IPS-18c (cell line): ENCODE results near the gene RAB11FIP3.
"Not testable (repeated sequence)": the region's sequence is repeated elsewhere in the genome, so short reads cannot be mapped to it uniquely, and the experiment has no call there.

Experiments used
- H3K4me3 ChIP-seq: 2 replicates; pipeline ENCODE4 v1.7.0; 2013; ENCODE audit warnings: low read depth, mild to moderate bottlenecking, low read length, moderate library complexity; ENCODE audit not compliant: insufficient read depth
- H3K9me3 ChIP-seq: one replicate; pipeline ENCODE4 v1.6.1; 2013; ENCODE audit warnings: mild to moderate bottlenecking, low read length, moderate library complexity; ENCODE audit not compliant: control insufficient read depth, insufficient read depth

Gene RAB11FIP3

DNA sequence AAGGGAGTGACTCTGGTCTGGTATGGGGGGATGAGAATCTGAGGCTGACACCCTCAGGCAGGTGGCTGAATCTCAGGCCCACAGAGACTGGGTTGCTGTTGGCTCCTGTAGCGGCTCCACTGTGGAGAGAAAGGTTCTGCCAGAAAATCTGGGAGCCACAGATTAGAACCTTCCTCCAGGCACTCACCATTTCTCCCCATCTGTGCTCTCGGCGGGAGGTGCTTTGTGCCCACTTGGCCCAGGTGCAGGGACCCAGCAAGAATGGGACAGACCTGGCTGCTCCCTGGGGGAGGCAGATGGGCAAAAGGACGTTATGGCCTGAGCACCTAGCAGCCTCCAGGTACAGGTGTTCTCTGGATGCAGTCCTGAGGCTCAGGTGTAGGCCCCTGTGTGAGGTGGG is 20.1 kb downstream of the RAB11FIP3 start:
- Histone ChIP-seq H3K4me3 (no peak overlapping the region), H3K9me3 (no peaks in the 10 kb centered on the region)

DNA sequence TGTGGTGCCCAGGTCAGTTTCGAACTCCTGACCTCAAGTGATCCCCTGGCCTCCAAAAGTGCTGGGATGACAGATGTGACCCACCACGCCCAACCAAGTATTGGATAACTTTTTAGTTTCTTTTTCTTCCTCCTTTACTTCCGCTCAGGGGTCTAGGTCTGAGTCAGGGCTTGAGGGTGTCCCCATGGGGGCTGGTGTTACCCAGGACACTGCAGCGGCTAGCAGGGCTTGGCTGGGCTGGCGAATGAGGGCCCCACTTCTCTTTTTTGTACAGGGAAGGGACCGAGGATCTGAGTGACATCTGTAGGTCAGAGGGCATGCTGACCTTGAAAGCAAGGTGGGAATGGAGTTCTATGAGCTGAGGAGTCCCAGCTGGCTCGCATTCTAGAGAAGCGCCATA is 24.9 kb downstream of the RAB11FIP3 start:
- Histone ChIP-seq H3K4me3 (no peak overlapping the region), H3K9me3 (no peaks in the 10 kb centered on the region)

GRCh38 chr16:450785-451512 is 25.5 kb downstream of the RAB11FIP3 start:
- Histone ChIP-seq H3K9me3 (no peaks in the 10 kb centered on the region), H3K4me3 (no peak overlapping the region)

DNA sequence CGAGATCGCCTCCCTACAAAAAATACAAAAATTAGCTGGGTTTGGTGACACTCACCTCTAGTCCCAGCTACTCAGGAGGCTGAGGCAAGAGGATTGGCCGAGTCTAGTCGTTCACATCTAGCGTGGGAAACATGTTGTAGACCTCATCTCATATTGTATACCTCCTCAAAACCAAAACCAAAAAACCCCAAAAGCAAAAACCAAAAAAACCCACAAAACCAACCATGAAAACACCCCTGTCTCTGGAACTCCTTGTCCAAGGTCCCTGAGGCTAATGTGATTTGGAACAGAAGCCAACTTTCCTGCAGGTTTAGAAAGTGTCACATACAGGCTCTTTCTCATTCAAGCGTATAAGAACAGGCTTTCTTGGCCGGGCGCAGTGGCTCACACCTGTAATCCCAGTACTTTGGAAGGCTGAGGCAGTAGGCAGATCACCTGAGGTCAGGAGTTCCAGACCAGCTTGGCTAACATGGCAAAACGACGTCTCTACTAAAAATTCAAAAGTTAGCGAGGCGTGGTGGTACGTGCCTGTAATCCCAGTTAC is 29.0 kb downstream of the RAB11FIP3 start:
- Histone ChIP-seq H3K9me3 (no peaks in the 10 kb centered on the region), H3K4me3 (no peak overlapping the region)

GRCh38 chr16:455453-455852 is 30.0 kb downstream of the RAB11FIP3 start:
- no peak overlapping the region for H3K4me3 ChIP-seq
- no peaks in the 10 kb centered on the region for H3K9me3 ChIP-seq

DNA sequence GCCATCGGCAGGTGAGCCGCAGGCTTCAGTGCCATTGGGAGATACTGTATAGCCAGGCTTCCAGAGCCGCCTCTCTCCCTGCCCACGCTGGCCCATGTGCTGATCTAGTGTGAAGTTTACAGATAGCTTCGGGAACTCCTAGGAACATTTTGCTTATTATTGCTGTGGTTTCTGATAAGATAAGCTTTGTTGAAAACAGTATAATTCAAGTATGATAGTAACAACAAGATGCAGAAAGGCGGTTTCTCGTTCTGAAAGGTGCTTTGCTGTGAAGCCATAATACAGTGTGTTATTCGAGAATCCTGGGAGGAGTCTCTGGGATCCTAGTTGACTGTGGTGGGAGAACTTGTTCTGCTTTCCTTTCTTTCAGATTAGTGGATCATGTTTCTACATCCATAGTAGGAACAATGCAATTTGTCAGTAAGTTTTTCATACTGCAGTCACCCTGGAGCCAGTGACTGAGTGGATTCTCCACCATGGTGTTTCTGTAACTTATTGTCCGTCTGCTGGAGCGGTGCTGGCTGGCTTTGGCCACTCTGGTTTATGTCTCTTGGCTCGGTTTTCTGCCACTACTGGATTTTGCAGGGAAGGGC is 31.5 kb downstream of the RAB11FIP3 start:
- Histone ChIP-seq H3K4me3 (no peak overlapping the region), H3K9me3 (peaks cover 2% of the 10 kb centered on the region)

GRCh38 chr16:457732-458400 is 32.4 kb downstream of the RAB11FIP3 start:
- H3K9me3 ChIP-seq = peaks cover 2% of the 10 kb centered on the region
- H3K4me3 ChIP-seq = no peak overlapping the region

DNA sequence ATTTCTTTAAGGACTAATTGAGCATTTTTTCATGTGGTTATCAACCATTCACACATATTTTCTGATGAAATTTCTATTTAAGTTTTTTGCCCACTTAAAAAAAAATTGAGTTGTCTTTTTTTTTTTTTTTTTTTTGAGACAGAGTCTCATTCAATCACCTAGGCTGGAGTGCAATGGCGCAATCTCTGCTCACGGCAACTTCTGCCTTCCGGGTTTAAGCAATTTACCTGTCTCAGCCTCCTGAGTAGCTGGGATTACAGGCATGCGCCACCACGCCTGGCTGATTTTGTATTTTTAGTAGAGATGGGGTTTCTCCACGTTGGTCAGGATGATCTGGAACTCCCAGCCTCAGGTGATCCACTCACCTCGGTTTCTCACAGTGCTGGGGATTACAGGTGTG is 34.3 kb downstream of the RAB11FIP3 start:
- H3K9me3 ChIP-seq = peaks cover 2% of the 10 kb centered on the region

GRCh38 chr16:460787-461186 is 35.3 kb downstream of the RAB11FIP3 start:
- peaks cover 2% of the 10 kb centered on the region for H3K9me3 ChIP-seq
- H3K4me3 ChIP-seq = no peak overlapping the region

More for the DNA sequence above, 34.3 kb downstream of the RAB11FIP3 start:
- H3K4me3 ChIP-seq = no peak overlapping the region

GRCh38 chr16:463071-463470 is 37.6 kb downstream of the RAB11FIP3 start:
- Histone ChIP-seq H3K4me3 (no peak overlapping the region), H3K9me3 (peaks cover 2% of the 10 kb centered on the region)

- Histone ChIP-seq H3K9me3 (no peaks in the 10 kb centered on the region), H3K4me3 (no peak overlapping the region)
Observed at GRCh38 chr16:466651-467050, 41.2 kb downstream of the RAB11FIP3 start.

DNA sequence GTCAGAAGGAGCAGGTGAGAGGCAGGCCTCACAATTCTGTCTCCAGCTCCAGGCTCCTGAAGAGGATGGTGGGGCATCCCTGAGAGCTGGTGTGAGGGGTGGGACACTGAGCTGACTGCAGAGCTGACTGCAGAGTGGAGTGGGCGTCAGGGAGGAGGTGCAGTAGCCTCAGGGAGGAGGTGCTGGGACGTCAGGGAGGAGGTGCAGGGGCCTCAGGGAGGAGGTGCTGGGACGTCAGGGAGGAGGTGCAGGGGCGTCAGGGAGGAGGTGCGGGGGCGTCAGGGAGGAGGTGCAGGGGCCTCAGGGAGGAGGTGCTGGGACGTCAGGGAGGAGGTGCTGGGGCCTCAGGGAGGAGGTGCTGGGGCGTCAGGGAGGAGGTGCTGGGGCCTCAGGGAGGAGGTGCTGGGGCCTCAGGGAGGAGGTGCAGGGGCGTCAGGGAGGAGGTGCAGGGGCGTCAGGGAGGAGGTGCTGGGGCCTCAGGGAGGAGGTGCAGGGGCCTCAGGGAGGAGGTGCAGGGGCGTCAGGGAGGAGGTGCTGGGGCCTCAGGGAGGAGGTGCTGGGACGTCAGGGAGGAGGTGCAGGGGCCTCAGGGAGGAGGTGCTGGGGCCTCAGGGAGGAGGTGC is 41.9 kb downstream of the RAB11FIP3 start:
- H3K4me3 ChIP-seq, H3K9me3 ChIP-seq: not testable (repeated sequence)

DNA sequence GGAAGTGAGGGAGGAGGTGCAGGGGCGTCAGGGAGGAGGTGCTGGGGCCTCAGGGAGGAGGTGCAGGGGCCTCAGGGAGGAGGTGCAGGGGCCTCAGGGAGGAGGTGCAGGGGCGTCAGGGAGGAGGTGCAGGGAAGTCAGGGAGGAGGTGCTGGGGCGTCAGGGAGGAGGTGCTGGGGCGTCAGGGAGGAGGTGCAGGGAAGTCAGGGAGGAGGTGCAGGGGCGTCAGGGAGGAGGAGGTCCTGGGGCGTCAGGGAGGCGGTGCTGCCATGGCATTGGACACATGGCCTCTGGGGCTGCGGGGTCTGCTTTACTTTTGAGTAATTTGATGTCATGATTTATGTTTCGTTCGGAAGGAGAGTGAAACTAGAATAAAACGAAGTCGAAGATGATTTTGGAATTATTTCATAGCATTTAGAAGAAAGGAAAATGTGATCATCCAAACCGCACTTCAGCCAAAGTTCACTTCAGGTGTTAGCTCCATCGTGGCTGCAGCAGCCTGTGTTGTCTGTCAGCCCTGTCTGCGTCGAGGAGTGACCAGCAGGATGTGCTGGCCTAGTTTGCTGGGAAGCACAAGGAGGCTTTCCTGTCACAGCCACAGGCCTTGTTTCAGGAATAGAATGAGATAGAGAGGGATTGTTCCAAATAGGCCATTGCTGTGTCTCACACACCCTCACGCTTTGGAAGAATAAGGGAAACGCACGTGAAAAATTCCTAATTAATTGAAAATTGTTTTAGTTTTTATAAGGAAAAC is 42.8 kb downstream of the RAB11FIP3 start:
- no peaks in the 10 kb centered on the region for H3K9me3 ChIP-seq
- no peak overlapping the region for H3K4me3 ChIP-seq

DNA sequence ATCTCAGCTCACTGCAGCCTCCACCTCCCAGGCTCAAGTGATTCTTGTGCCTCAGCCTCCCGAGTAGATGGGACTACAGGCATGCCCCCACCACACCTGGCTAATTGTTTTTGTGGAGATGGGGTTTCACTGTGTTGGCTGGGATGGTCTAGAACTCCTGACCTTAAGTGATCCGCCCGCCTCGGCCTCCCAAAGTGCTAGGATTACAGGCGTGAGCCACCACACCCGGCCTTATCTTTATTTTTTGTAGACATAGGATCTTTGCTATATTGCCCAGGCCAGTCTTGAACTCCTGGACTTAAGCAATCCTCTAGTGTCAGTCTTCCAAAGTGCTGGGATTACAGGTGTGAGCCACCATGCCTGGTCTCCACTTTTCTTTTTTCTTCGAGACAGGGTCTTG is 44.0 kb downstream of the RAB11FIP3 start:
- not testable (repeated sequence) for H3K9me3 ChIP-seq

DNA sequence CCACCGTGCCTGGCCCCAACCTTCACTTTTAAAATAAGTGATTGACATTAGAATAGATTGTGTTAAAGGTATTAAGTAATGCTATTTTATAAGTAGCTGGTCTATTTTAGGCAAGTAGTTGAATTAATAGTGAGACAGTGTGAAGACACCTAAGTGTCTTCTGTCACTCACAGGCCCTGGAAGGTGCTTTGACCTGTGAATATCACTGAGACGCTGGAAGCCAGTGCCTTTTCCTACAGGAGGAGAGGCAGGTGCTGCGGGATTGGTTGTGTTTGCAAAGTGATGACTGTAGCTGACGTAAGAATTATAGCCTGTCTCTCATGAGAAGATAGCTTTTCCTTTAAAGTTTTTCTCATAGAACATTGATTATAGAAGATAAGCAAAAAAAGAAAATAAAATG is 45.0 kb downstream of the RAB11FIP3 start:
- Histone ChIP-seq H3K9me3 (no peaks in the 10 kb centered on the region), H3K4me3 (no peak overlapping the region)

More for the DNA sequence above, 44.0 kb downstream of the RAB11FIP3 start:
- not testable (repeated sequence) for H3K4me3 ChIP-seq

- Histone ChIP-seq H3K4me3 (no peak overlapping the region), H3K9me3 (no peaks in the 10 kb centered on the region)
Observed at GRCh38 chr16:471353-472198, 46.1 kb downstream of the RAB11FIP3 start.
